KOPT-K1 (cell line): ENCODE data around the gene STRIP2.
"Not testable (repeated sequence)": the region's sequence is repeated elsewhere in the genome, so short reads cannot be mapped to it uniquely, and the experiment has no call there.

Experiments used
- H3K27ac ChIP-seq: fragments of 200-600 bp; sonication (generic); 2 replicates; pipeline ENCODE4 v1.5.1; 2016; ENCODE audit warnings: antibody characterized with exemption, mild to moderate bottlenecking, low read depth, low read length; ENCODE audit not compliant: poor library complexity, severe bottlenecking
- H3K36me3 ChIP-seq: fragments of 200-600 bp; sonication (generic); 2 replicates; pipeline ENCODE4 v1.5.1; 2017; ENCODE audit warnings: antibody characterized with exemption, mild to moderate bottlenecking, low read length, moderate library complexity; ENCODE audit not compliant: insufficient read depth
- H3K9me3 ChIP-seq: fragments of 200-600 bp; sonication (generic); 2 replicates; pipeline ENCODE4 v1.5.1; 2017; ENCODE audit warnings: antibody characterized with exemption, low read length, mild to moderate bottlenecking; ENCODE audit not compliant: insufficient read depth, poor library complexity, severe bottlenecking

The STRIP2 gene

DNA sequence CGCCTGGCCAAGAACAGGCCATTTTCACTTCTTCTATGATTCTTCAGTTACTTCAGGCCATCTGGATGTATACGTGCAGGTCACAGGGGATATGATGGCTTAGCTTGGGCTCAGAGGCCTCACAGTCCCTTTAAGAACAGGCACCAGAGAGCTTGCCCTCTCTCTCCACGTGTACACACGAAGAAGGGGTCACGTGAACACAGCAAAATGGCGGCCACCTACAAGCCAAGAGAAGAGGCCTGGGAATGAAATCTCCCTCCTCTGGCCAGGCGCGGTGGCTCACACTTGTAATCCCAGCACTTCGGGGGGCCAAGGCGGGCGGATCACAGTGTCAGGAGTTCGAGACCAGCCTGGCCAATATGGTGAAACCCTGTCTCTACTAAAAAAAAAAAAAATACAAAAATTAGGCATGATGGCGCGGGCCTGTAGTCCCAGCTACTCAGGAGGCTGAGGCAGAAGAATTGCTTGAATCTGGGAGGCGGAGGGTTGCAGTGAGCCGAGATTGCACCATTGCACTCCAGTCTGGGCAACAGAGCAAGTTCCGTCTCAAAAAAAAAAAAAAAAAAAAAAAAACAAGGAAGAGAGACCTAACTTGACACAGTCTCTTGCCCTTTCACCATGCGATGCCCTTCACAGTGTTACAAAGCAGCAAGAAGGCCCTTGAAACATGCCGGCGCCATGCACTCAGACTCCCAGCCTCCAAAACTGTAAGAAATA lies 100.5 kb downstream of the STRIP2 start:
- H3K9me3 ChIP-seq, H3K27ac ChIP-seq, H3K36me3 ChIP-seq: not testable (repeated sequence)

DNA sequence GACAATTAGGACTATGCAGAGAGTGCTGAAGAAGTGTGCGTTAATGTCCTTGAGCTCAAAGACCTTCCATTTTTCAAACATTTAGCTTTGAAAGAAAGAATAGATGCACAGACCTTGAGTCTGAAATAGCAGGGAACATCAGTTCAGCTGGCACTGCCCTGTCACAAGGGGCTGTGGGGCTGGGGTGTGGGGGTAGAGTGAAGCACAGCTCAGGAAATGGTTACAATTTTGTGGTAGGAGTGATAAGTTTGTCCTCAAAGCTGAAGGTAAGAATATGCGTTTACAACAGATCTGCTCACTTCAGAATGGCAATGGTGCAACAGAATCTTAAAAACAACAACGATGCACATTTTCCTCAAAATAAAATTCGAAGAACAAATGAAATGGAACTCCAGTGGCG lies 101.7 kb downstream of the STRIP2 start:
- Histone ChIP-seq H3K9me3 (no peaks in the 10 kb centered on the region), H3K36me3 (no peaks in the 10 kb centered on the region), H3K27ac (peak overlapping the region; percentile 52)

GRCh38 chr7:129536323-129536722 lies 102.1 kb downstream of the STRIP2 start:
- Histone ChIP-seq H3K27ac (peak overlapping the region; percentile 52), H3K9me3 (no peaks in the 10 kb centered on the region), H3K36me3 (no peaks in the 10 kb centered on the region)
